GM19438 (cell line): ENCODE data around the gene TMPRSS3.
"Not testable (repeated sequence)": the region's sequence is repeated elsewhere in the genome, so short reads cannot be mapped to it uniquely, and the experiment has no call there.

ENCODE experiments used
- ATAC-seq: cut with Tn5 transposase; IDR thresholded peaks from one replicate; pipeline ENCODE4 v1.9.1; 2021; ENCODE audit warnings: low read depth; ENCODE audit not compliant: unreplicated experiment

TMPRSS3 gene

DNA sequence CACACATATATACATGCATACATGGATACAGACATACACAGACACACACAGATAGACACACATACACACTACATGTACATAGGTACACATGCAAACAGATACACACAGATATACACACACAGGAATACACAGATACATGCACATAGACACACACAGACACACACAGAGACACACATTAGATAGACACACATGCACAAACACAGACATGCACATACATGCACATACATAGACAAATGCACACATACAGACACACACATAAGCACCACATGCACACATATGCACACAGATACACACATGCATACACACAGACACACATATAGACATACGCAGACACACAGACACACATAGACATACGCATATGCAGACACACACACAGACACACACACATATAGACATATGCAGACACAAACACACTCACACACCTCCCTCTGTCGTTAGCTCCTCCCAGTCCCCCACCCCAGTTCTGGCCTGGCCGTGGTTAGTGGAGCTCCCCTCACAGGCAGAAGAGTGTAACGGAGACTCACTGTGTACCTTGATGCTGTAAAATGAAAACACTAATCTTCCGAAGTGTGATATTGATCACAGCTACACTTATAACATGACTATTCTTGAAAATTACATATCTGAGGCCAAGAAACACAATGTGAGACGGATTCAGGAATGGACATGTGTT is 15.5 kb upstream of the TMPRSS3 start:
- ATAC-seq, result no peak

DNA sequence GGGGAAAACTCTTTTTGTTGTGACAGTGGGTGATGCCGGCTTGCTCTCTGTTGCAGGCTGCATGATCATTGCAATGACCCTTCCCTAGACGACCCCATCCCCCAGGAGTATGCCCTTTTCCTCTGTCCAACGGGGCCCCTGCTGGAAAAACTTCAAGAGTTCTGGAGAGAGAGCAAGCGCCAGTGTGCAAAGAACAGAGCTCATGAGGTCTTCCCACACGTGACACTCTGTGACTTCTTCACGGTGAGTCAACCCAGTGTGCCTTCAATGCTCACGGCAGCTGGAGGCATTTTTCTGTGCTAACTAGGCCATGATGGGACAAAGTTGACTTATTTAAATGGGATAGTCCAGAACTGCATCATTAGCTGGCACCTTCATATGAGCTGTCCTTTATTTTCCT is 13.5 kb upstream of the TMPRSS3 start:
- no peak for ATAC-seq

DNA sequence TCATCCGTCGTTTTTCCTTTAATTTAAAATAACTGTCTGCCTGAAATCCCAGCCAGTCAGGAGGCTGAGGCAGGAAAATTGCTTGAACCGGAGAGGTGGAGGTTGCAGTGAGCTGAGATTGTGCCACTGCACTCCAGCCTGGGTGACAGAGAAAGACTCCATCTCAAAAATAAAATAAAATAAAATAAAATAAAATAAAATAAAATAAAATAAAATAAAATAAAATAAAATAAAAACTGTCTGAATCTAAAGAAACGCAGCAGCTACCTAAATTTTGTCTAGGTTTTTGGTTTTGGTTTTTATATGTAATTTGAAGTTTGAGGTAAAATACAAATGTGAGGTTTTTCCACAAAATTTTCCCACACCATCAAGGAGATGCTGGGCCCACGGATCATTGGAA is 12.9 kb upstream of the TMPRSS3 start:
- not testable (repeated sequence) for ATAC-seq

DNA sequence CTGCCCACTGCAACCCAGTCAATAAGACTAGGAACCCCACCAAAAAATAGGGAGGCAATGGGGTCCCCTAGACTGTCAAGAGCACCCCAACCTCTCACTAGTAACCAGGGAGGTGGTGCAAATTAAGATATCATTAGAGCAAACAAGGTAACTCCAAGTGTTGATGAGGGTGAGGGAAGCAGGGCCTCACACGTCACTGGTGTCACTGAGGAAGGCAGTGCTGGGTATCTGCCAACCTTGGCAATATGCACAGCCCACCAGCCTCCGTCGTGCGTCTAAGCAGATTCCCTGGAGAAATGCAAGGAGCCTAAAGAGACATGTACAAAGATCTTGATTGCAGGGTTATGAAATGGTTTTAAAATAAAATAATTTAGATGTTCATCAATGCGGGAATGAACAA is 11.6 kb upstream of the TMPRSS3 start:
- ATAC-seq, result no peak

DNA sequence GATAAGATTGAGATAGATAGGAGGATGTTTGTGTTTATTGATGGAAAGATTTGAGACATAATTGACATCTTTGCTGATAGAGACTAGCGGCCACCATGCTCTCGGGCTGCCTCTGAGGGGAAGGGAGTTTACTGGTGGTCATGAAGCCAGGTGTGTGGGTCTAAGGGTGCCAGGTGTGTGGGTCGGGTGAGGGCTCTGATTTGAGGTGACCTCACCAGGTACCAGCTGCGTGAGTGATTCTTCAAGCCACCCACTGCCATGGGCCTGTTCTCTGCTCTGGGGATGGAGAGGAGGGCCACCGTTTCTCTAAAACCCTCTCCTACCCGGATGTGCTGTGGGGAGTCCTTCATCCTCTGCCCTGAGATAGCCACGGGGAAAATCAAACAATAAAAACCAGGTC is 11.0 kb upstream of the TMPRSS3 start:
- no peak for ATAC-seq

DNA sequence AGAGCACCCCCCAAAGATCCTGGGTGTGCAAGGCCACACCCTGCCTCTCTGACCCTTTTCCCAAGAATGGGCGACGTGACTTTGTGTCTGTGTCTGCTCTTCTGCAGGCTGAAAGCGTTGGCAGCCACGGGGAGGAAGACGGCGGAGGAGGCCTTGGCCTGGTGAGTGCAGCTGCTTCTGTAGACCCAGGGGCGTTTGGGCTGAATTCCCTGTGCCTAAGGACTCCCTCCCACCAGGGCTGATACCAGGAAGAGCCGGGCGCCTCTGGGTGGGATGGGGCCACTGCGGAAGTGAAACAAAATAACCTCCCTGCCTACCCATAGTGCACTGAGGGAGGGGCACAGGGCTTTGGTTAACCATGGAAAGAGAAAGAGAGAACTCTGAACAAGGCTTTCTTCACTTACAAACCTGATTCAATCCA is 10.4 kb upstream of the TMPRSS3 start:
- no peak for ATAC-seq

DNA sequence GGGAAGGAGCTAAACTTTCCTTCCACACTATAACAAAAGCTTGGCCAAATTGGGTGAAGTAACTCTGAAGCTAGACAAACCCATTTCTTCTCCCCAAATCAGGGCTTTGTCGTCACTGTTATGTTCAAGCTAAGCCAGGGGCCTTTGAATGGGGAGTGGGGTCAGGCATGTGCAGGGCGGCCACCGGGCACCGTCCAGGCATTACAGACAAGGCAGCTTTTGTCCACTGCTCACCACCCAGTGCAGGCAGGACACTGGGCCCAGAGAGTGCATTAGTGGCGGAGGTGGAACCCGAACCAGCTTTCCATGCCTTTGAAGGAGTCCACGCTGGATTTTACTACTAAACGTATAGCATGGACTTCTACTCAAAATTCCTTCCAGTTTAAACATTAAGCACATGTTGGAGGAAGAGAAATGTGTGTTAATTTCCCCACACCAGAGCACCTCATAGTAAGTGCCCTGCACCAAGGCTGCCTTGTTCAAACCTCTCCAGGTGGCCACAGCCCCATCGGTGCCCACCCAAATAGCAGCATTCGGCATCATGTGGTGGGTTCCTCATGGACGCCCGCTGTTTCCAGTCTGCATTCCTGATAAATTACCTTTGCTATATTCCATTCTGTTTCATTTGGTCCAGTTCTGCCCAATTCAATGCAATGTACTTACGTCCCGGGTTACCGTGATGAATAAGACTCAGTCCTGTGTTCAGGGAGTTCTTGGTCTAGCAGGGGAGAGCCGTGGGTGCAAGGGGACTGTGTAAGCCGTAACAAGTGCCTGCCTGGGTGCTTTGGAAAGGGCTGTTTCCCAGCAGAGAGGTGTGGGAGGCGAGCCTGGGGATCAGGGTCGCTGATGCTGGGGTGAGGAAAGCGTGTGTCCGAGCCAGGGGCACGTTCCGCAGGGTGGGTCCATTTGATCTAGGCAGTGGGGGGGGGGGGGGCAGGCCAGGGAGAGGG is 9.5 kb upstream of the TMPRSS3 start:
- no peak for ATAC-seq

DNA sequence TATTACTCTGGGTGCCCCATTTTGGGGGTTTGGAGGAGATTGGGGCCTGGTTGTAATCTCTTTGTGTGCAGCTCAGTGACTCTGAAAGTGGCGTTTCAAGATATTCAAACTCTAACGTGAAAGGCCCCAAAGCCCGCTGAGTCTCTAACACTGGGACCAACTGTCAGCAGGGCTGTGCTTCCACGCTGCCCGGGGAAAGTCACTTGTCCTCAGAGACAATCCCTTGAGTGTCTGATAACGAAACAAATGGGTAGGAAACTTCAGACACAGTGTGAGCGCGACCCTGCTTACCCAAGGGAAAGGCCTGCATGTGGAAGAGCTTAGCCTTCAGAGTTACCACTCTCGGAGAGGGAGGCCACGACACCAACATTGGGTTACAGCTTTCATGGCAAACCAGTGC is 8.7 kb upstream of the TMPRSS3 start:
- no peak for ATAC-seq

DNA sequence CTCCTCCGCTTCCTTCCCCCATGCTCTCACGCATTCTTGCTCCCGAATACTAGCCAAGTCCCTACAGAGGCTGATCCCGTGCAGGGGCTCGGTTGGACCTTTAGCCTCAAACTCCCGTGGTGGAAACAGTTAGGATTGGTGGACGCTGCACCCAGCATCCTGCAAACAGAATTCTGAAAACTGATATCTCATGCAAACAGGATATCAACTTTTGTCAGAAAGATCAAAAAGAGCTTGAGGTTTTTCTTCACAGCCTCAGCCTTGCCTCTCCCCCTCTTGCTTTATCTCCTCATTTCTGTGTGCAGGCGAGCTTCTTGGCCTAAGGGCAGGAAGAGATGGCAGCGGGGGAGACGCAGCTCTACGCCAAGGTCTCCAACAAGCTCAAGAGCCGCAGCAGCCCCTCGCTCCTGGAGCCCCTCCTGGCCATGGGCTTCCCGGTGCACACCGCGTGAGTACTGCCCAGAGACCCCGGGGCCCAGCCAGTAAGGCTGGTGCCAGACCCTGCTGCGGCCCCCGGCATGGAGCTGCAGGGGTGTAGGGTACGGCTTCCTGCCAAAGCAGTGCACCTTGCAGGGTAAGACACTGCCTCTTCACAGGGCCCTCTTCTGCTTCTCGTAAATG is 7.9 kb upstream of the TMPRSS3 start, which contains the start of gene UBASH3A:
UBASH3A (plus strand) TSS at position 292 of the 621 bp plus-strand sequence; CDS start at position 336, 44 bp downstream.
- no peak for ATAC-seq

DNA sequence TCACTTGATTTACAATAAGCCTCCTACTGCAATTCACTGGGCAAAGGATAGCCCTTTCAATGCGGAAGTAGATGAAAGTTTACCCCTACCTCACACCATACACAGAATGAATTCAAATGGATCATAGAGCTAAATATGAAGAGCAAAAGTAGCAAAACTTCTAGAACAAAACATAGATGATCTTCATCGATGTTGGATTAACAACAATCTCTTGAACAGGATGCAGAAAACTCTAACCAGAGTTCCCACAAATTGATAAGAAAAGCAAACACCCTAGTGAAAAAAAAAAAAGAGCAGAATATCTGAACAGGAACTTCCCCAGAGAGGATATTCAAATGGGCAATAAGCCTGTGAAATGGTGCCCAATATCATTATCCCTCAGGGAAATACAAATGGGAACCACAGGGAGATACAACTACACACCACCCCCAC is 6.0 kb upstream of the TMPRSS3 start:
- ATAC-seq, result no peak

DNA sequence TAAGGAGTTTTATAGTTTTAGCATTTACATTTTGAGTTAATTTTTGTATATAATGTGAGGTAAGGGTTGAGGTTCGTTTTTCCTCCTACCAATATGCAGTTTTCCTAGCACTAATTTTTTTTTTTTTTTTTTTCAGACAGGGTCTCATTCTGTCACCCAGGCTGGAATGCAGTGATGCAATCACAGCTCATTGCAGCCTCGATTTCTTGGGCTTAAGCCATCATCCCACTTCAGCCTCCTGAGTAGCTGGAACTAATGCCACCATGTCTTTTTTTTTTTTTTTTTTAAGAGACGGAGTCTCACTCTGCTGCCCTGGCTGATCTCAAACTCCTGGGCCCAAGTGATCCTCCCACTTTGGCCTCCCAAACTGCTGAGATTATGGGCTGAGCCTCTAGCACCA is 5.3 kb upstream of the TMPRSS3 start:
- no peak for ATAC-seq

DNA sequence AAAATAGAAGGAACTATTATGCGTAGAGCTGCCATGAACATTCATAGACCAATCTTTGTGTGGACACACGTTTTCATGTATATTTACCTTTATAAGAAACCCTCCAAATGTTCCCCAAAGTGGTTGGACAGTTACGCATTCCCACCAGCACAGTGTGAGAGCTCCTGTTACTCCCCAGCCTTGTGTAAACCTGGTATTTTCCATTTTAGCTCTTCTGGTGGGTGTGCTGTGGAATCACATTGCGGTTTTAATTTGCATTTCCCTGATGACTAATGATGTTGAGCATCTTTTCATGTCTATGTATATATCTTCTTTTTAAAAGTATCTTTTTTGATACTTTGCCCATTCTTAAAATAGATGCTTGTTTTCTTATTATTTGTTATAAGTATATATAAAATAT is 4.7 kb upstream of the TMPRSS3 start:
- ATAC-seq, result no peak

DNA sequence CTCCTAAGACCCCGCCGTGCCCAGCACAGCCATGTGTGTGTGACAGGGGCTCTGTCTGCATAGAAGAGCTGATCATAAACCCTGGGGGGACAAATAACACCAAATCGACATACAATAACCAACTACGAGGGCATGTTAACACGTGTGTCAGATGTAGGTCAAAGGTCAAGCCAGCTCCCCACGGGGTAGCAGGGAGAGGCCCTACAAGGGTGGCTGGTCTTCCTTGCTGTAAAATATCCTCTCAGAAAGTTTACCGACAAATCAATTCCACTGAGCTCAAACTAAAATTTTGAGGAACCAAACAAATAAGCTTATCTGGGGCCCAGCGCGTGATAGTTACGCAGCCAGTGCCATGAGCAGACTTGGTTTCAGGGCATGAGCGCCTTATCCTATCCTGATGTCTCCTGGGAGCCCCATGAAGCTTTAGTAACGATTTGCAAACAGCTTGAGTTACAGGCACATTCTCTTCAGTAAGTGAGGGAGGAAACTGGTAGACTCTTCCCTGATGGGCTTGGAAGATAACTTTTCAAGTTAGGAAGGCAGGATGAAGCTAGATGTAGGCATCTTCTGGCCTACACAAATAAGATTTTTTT is 2.7 kb upstream of the TMPRSS3 start:
- ATAC-seq, result no peak

DNA sequence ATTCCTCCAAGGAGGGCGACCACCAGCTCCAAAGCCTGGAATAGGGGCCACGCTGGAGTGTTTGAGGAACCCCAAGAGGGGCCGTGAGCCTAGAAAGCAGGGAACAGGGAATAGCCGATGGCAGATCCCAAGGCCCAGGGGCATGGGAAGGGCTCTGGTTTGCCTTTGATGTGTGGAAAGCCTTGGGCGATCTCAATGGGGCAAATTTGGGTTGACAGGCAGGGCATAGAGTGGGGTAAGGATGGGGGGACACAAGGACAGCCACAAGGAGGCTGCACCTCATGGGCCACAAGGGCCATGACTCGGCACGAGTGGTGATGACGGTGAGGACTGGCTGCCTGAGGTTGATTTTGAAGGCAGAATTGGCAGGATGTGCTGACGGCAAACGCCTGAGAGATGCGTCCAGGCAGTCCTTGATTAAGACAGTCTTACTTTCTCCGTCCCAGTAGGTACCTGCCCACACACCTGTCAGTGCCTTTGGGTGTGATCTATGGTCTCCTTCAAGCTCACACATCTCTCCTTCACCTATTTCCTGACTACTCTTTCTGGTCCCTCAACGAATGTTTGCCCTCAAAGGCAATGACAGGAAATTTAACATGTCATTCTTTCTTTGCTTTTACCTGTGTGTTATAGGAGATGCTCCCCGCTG is 2.0 kb upstream of the TMPRSS3 start:
- ATAC-seq, result no peak

DNA sequence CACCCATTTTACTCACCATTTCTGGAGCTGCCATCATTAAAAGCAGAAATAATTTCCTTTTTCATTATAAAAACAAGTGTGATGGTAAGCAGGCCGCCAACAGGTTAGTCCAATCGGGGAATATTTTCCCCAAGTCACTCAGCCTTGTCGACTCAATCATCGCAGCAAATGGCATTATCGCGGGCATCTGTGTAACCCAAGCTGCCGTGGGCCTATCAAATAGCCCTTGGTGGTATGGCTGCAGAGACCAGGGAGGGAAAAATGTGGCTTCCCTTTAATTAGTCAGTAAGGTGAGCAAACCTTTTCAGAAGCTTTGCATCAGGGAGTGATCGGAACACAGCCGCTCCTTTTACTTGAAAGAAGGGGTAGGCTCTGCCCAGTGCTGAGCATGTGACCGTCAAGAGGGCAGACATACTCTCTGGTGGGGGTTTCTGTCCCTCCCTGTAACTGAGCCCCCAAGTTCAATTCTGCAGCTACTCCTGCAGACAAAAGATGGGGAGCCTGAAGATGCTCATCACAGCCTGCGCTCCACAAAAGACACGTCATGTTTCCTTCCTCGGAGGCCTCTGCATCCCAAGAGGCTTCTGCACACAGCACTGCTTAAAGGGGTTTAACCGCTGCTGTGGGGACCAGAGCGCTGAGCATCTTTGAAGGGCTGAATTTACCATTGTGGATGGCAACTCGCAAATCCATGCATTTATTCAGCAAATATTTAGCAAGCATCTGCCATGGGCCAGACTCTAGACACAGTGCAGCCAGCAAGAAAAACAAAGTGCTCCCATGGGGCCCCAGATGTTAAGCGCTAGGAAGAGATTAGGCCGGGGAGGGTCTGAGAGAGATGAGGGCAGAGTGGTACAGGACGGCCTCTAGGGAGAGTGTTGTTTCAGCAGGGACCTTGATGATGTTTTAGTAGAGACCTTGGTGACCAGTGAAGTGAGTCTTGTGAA is 1.2 kb upstream of the TMPRSS3 start:
- ATAC-seq, result no peak

DNA sequence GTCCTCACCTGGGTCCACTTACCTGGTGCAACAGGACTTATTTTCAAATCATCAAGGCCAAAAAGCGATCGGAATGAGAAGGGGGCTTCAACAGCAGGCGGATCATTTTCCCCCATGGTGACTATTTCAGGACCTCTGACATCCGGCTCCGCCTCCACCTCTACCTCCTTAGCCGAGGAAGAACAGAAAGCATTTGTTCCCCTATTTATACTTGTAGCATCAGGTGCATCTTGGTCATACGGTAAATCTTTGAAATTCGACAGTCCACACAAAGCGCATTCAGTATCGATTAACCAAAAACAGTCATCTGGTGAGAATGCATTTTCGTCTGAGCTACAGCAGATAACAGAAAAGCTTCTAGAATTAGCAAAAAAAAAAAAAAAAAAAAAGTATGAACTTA is 550 bp downstream of the TMPRSS3 start:
- ATAC-seq, result no peak

DNA sequence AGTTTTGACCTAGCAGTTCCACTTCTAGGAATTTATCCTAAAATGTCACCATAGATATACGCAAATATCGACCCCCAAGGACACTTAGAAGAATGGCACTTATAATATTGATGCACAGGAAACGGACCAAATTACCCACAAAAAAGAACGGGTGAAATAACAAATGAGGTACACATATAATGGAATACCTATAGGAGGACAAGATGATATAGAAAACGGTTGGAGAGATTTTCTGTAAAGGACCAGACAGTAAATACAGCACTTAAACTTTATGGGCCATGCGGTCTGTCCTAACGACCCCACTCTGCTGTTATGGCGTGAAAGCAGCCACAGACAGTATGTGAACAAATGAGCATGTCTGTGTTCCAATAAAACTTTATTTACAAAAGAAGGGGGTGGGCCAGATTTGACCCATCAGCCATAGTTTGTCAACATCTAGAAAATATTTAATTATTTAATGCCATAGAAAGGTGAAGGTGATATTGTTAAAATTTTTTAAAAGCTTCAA is 2.4 kb downstream of the TMPRSS3 start:
- ATAC-seq, result no peak

DNA sequence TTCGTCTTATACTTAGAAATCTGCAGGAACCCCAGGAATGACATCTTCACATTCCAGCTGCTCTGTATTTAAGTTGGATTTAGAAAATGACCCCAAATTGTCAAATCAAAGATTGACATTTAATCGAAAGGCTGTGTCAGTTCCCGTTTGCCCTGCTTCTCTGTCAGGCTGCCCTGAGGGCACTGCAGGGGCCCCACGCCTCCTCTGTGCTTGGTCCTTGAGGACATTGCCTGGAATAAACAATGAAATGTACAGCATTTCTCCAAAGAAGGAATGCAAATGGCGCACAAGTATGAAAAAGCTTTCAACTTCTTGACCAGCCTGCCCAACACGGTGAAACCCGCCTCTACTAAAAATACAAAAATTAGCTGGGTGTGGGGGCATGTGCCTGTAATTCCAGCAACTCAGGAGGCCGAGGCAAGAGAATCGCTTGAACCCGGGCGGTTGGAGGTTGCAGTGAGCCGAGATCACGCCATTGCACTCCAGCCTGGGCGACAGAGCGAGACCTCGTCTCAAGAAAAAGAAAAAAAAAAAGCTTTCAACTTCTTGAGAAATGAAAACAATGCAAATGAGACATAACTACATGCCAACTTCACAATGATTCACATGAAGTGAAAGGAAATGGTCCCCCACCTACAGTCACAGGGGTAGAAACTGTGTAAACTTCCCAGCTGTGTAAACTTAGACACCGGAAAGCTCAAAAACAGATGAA is 3.0 kb downstream of the TMPRSS3 start:
- peak; percentile 75 for ATAC-seq

DNA sequence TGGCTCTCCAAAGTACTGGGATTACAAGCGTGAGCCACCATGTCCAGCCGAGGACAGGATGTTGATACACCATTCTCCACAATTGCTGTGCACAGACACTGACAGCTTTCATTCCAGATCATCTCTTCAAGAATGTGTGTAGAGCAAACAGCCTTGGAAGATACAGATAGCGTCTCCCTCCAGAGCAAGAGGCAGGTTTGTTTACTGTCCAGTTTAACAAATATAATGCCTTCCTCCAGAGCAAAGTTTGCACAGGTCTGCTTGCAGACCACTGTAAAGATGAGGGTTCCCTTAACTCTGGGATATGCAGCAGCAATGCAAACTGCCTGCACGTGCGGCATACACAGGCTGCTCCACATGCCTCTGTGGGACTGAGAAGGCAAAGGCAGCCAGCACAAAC is 4.6 kb downstream of the TMPRSS3 start:
- no peak for ATAC-seq
